CD4-positive, alpha-beta memory T cell (primary cell): ENCODE results near the gene DHRS13. TPM values are rescaled to one million over a fixed set of nuclear protein-coding genes. Genes with fewer than 3 reads are reported as not detected.
"Not testable (repeated sequence)": the region's sequence is repeated elsewhere in the genome, so short reads cannot be mapped to it uniquely, and the experiment has no call there.

Source experiments
- CTCF ChIA-PET: fragments of 350-600 bp; sonication (Branson Sonifier 250); formaldehyde crosslinking; loops from one replicate; lab custom pipeline; 2021; ENCODE audit warnings: inconsistent platforms; ENCODE audit not compliant: partially characterized antibody; lab: Charles Lee
- POLR2A ChIA-PET: fragments of 350-600 bp; sonication (Branson Sonifier 250); formaldehyde crosslinking; loops from one replicate; lab custom pipeline; 2021; ENCODE audit not compliant: partially characterized antibody; lab: Charles Lee
- DNase-seq, 5 donors: peaks; one replicate each; pipeline versions ENCODE4 v3.0.0 to v3.0.0-alpha.2; 2020 to 2022; ENCODE audit warnings: mixed read lengths in 1 of 5
- H3K27ac ChIP-seq: one replicate; pipeline ENCODE4 v1.7.0; 2013; ENCODE audit warnings: low read depth, low read length
- H3K27me3 ChIP-seq: 2 replicates; pipeline ENCODE4 v1.7.0; 2013; ENCODE audit warnings: mild to moderate bottlenecking, low read length, moderate library complexity; ENCODE audit not compliant: insufficient read depth
- H3K36me3 ChIP-seq: 2 replicates; pipeline ENCODE4 v1.7.0; 2013; ENCODE audit warnings: mild to moderate bottlenecking, low read length, moderate library complexity; ENCODE audit not compliant: insufficient read depth
- H3K4me1 ChIP-seq: 2 replicates; pipeline ENCODE4 v1.7.0; 2013; ENCODE audit warnings: mild to moderate bottlenecking, low read length, moderate library complexity; ENCODE audit not compliant: insufficient read depth
- H3K4me3 ChIP-seq, 2 donors: one replicate each; pipeline ENCODE4 v1.7.0; 2013; ENCODE audit warnings: low read length in 2 of 2, mild to moderate bottlenecking in 1 of 2
- H3K9me3 ChIP-seq, 2 donors: one replicate each; pipeline ENCODE4 v1.7.0; 2013; ENCODE audit warnings: low read length in 2 of 2, control low read depth in 1 of 2; ENCODE audit not compliant: control insufficient read depth in 1 of 2
- H3K27ac Mint-ChIP-seq, 7 donors: one replicate each; pipeline ENCODE4 v1.8.0; 2020 to 2021; ENCODE audit warnings: mixed read lengths in 7 of 7, mild to moderate bottlenecking in 6 of 7, inconsistent platforms in 3 of 7, moderate library complexity in 3 of 7
- H3K27me3 Mint-ChIP-seq, 2 donors: one replicate each; pipeline ENCODE4 v1.8.0; 2020 to 2021; ENCODE audit warnings: mixed read lengths in 2 of 2
- H3K36me3 Mint-ChIP-seq, 2 donors: one replicate each; pipeline ENCODE4 v1.8.0; 2020 to 2021; ENCODE audit warnings: mixed read lengths in 2 of 2, inconsistent platforms in 1 of 2, mild to moderate bottlenecking in 1 of 2
- H3K4me1 Mint-ChIP-seq, 4 donors: one replicate each; pipeline ENCODE4 v1.8.0; 2020 to 2021; ENCODE audit warnings: mixed read lengths in 4 of 4, mild to moderate bottlenecking in 1 of 4
- H3K4me3 Mint-ChIP-seq, 8 donors: one replicate each; pipeline ENCODE4 v1.8.0; 2020 to 2021; ENCODE audit warnings: mixed read lengths in 8 of 8, mild to moderate bottlenecking in 7 of 8, moderate library complexity in 6 of 8, inconsistent platforms in 3 of 8
- H3K9me3 Mint-ChIP-seq, 8 donors: one replicate each; pipeline ENCODE4 v1.8.0; 2020 to 2021; ENCODE audit warnings: mixed read lengths in 8 of 8, mild to moderate bottlenecking in 5 of 8, inconsistent platforms in 3 of 8, moderate library complexity in 1 of 8
- intact Hi-C: fragments of 100-400 bp; cut with micrococcal nuclease; formaldehyde crosslinking; loops from one replicate; pipeline ENCODE4 v1.15.1; 2023
- polyA plus RNA-seq, 2 donors: library from polyadenylated mRNA; unstranded; fragments of 300-500 nt; fragmentation: Illumina TruSeq; gene quantifications; one replicate each; pipeline ENCODE4 v1.2.3, GENCODE V29; 2021
- total RNA-seq, 2 experiments: library from RNA; stranded (reverse); gene quantifications; one replicate each; pipeline ENCODE4 v1.2.3, GENCODE V29; 2021

The DHRS13 gene
- total and polyA plus RNA-seq, 4 experiments from 2014 or later: 15.1 to 49.6 (median 32.1) TPM

DNA sequence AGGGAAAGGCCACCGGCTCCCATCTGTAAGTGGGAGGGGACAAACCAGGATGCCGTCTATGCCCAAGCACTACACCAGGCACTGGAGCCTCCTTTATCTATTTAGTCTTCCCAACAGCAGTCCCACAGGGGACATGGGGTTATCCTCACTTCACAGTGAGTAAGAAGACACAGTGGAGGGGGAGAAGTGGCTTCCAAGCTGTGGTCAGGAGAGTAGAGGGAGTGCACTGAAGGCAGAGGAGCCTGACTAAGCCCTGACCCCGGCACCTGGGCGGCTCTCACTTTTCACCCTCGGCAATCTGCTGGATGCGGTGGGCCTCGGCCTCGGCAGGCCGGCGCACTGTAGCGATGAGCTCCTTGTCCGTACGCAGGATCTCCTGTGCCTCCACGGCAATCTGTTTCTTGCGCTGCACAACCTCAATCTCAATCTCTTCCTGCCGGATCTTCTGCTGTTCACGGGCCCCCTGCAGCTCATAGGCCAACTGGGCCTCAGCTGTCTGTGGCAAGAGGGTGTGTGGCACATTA is 21.3 kb downstream of the DHRS13 start:
- CTCF ChIA-PET: interaction anchor here (1.5 to 1.7 kb wide), 2 partner anchors 10 to 14 kb away, joined by 3 read pairs; no protein-coding TSS in a partner anchor

GRCh38 chr17:28880572-28880945 is 22.3 kb downstream of the DHRS13 start:
- intact Hi-C loops: no loop called here
- Histone ChIP-seq H3K4me3 (no peak overlapping the region), H3K27ac (no peak overlapping the region), H3K27me3 (no peaks in the 10 kb centered on the region), H3K9me3 (no peaks in the 10 kb centered on the region), H3K36me3 (peaks cover 70% of the 10 kb centered on the region), H3K4me1 (no peaks in the 10 kb centered on the region)
- H3K4me3 Mint-ChIP-seq: no peak overlapping the region
- H3K9me3 Mint-ChIP-seq: peaks cover 0 to 2% (median 0%) of the 10 kb centered on the region in 8 donors
- no peaks in the 10 kb centered on the region for H3K27me3 Mint-ChIP-seq
- peak overlapping the region in 1 of 7 donors; percentile 53 for H3K27ac Mint-ChIP-seq
- peaks cover 0 to 7% (median 3%) of the 10 kb centered on the region in 4 donors for H3K4me1 Mint-ChIP-seq
- peaks cover 54 to 69% of the 10 kb centered on the region in 2 donors for H3K36me3 Mint-ChIP-seq
- ChIA-PET POLR2A (interaction anchor here (1.5 to 2.6 kb wide), 2 partner anchors 17 to 73 kb away, joined by 3 to 11 read pairs; partner anchors contain the start of gene FLOT2), CTCF (no interaction called here)
- DNase-seq: no peak

More for the DNA sequence above, 21.3 kb downstream of the DHRS13 start:
- Mint-ChIP-seq H3K27ac (no peak overlapping the region), H3K4me3 (no peak overlapping the region), H3K36me3 (peaks cover 54 to 73% of the 10 kb centered on the region in 2 donors), H3K9me3 (peaks cover 0 to 2% (median 0%) of the 10 kb centered on the region in 8 donors), H3K4me1 (peaks cover 0 to 9% (median 2%) of the 10 kb centered on the region in 4 donors), H3K27me3 (no peaks in the 10 kb centered on the region)
- H3K27ac ChIP-seq: no peak overlapping the region
- POLR2A ChIA-PET: interaction anchor here (1.3 to 2.1 kb wide), 2 partner anchors 12 to 16 kb away, joined by 9 read pairs; partner anchors contain the start of gene FLOT2
- no peaks in the 10 kb centered on the region for H3K27me3 ChIP-seq
- H3K4me1 ChIP-seq: no peaks in the 10 kb centered on the region
- no peaks in the 10 kb centered on the region for H3K9me3 ChIP-seq
- DNase-seq: no peak
- intact Hi-C loops: no loop called here
- H3K36me3 ChIP-seq: peaks cover 80% of the 10 kb centered on the region
- no peak overlapping the region for H3K4me3 ChIP-seq

DNA sequence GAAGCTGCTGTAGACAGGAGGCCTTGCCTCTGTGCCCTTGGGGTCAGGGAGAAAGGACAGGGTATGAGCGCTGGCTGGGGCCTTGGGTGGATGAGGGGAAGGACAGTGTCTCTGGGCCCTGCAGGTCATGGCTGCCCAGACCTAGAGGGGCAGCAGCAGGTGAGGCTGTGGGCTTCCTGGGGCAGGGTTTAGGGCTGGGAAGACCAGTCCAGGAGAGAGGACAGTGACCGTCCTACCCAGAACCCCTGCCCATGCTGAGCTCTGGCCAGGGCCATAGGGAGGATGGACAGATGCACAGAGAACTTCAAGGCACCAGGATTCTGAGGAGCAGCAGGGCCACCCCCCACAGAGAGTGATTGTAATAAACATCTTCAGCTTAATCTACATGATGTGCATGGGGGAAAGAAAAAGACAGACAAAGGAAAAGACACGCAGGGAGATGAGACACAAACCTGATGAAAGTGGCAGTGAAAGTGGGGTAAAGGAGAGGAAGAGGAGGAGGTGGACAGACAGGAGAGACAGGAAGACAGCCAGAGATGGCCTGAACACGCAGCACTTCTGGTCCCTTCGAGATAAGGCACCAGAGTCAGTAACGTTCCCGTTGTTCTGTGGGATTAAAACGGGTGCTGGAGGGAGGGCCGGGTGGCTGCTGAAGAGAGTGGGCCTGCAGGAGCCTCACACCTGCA is 22.9 kb downstream of the DHRS13 start:
- no peak for DNase-seq
- H3K9me3 ChIP-seq: no peaks in the 10 kb centered on the region
- Mint-ChIP-seq H3K36me3 (peaks cover 51 to 64% of the 10 kb centered on the region in 2 donors), H3K27ac (peak overlapping the region in 1 of 7 donors; percentile 43), H3K27me3 (no peaks in the 10 kb centered on the region), H3K4me3 (no peak overlapping the region), H3K4me1 (peaks cover 0 to 3% (median 1%) of the 10 kb centered on the region in 4 donors), H3K9me3 (peaks cover 0 to 2% (median 0%) of the 10 kb centered on the region in 8 donors)
- intact Hi-C loops: no loop called here
- no peak overlapping the region for H3K4me3 ChIP-seq
- ChIA-PET POLR2A (interaction anchor here (1.5 to 2.6 kb wide), 2 partner anchors 17 to 74 kb away, joined by 3 to 11 read pairs; partner anchors contain the start of gene FLOT2), CTCF (interaction anchor here (1.2 to 1.7 kb wide), 2 partner anchors 117 to 154 kb away, joined by 3 to 4 read pairs; partner anchors contain the start of gene TLCD1)
- no peaks in the 10 kb centered on the region for H3K27me3 ChIP-seq
- H3K36me3 ChIP-seq: peaks cover 65% of the 10 kb centered on the region
- H3K27ac ChIP-seq: no peak overlapping the region
- no peaks in the 10 kb centered on the region for H3K4me1 ChIP-seq

DNA sequence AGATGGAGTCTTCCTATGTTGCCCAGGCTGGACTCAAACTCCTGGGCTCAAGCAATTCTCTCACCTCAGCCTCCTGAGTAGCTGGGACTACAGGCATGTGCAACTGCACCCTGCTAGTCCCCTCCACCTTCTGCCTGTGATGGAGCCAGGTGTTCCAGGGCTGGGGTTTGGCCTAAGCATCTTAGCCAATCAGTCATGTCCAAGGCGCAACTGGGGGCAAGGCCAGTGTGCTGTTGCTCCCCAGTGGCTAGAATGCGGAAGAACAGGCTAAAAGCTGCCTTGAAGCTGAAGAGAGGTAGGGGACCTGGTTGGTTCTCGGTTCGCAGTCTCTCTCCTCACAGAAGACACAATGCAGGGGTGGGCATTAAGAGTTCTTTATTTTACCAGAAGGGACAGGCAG is 23.9 kb downstream of the DHRS13 start:
- Histone ChIP-seq H3K9me3 (no peaks in the 10 kb centered on the region), H3K27ac (no peak overlapping the region), H3K27me3 (no peaks in the 10 kb centered on the region), H3K4me3 (no peak overlapping the region), H3K4me1 (no peaks in the 10 kb centered on the region), H3K36me3 (peaks cover 54% of the 10 kb centered on the region)
- CTCF ChIA-PET: interaction anchor here (1.1 to 1.7 kb wide), 3 partner anchors 114 to 153 kb away, joined by 3 to 4 read pairs (median 3); partner anchors contain the start of gene TLCD1
- DNase-seq: no peak
- Mint-ChIP-seq H3K4me3 (no peak overlapping the region), H3K36me3 (peaks cover 43 to 54% of the 10 kb centered on the region in 2 donors), H3K4me1 (peaks cover 0 to 3% (median 0%) of the 10 kb centered on the region in 4 donors), H3K9me3 (peaks cover 0 to 2% (median 0%) of the 10 kb centered on the region in 8 donors), H3K27me3 (no peaks in the 10 kb centered on the region), H3K27ac (peak overlapping the region in 1 of 7 donors; percentile 41)
- POLR2A ChIA-PET: interaction anchor here (0.5 to 2.6 kb wide), 3 partner anchors 18 to 403 kb away, joined by 3 to 11 read pairs (median 4); partner anchors contain the start of gene FLOT2
- intact Hi-C loops: no loop called here

GRCh38 chr17:28878158-28878910 is 24.5 kb downstream of the DHRS13 start:
- Histone ChIP-seq H3K36me3 (peaks cover 48% of the 10 kb centered on the region), H3K27ac (no peak overlapping the region), H3K27me3 (no peaks in the 10 kb centered on the region), H3K9me3 (no peaks in the 10 kb centered on the region), H3K4me1 (no peaks in the 10 kb centered on the region), H3K4me3 (no peak overlapping the region)
- H3K9me3 Mint-ChIP-seq: peaks cover 0 to 2% (median 0%) of the 10 kb centered on the region in 8 donors
- POLR2A ChIA-PET: interaction anchor here (0.5 to 2.6 kb wide), 3 partner anchors 19 to 403 kb away, joined by 3 to 11 read pairs (median 4); partner anchors contain the start of genes FAM222B and FLOT2
- no peak for DNase-seq
- H3K4me3 Mint-ChIP-seq: no peak overlapping the region
- peak overlapping the region in 2 of 7 donors; percentile 48 to 63 for H3K27ac Mint-ChIP-seq
- H3K36me3 Mint-ChIP-seq: peaks cover 43 to 53% of the 10 kb centered on the region in 2 donors
- peaks cover 0 to 3% (median under 1%) of the 10 kb centered on the region in 4 donors for H3K4me1 Mint-ChIP-seq
- no peaks in the 10 kb centered on the region for H3K27me3 Mint-ChIP-seq
- CTCF ChIA-PET: interaction anchor here (1.1 to 1.7 kb wide), 2 partner anchors 114 to 152 kb away, joined by 3 to 4 read pairs; partner anchors contain the start of gene TLCD1
- intact Hi-C loops: no loop called here

- H3K27ac ChIP-seq, H3K4me3 ChIP-seq, CTCF ChIA-PET, H3K4me1 Mint-ChIP-seq, H3K4me3 Mint-ChIP-seq, H3K27me3 Mint-ChIP-seq, H3K4me1 ChIP-seq, H3K27me3 ChIP-seq, H3K27ac Mint-ChIP-seq, DNase-seq, H3K9me3 Mint-ChIP-seq, H3K9me3 ChIP-seq: not testable (repeated sequence)
- intact Hi-C loops: loop anchor here (2.0 kb wide), 1 partner anchor 20 kb away; the partner anchor contains the start of gene FLOT2
- H3K36me3 ChIP-seq: peaks cover 37% of the 10 kb centered on the region
- H3K36me3 Mint-ChIP-seq: peaks cover 35 to 42% of the 10 kb centered on the region in 2 donors
- POLR2A ChIA-PET: interaction anchor here (0.6 to 1.3 kb wide), 3 partner anchors 20 to 1838 kb away, joined by 3 to 8 read pairs (median 3); partner anchors contain the start of genes FAM222B and FLOT2
Observed at GRCh38 chr17:28877150-28877711, 25.6 kb downstream of the DHRS13 start.
